GM04504 (cell line): ENCODE data around the gene GTPBP4.

Source experiments
- DNase-seq: peaks from one replicate; pipeline ENCODE4 v3.0.0-alpha.2; 2012; ENCODE audit warnings: low read depth

Gene GTPBP4

DNA sequence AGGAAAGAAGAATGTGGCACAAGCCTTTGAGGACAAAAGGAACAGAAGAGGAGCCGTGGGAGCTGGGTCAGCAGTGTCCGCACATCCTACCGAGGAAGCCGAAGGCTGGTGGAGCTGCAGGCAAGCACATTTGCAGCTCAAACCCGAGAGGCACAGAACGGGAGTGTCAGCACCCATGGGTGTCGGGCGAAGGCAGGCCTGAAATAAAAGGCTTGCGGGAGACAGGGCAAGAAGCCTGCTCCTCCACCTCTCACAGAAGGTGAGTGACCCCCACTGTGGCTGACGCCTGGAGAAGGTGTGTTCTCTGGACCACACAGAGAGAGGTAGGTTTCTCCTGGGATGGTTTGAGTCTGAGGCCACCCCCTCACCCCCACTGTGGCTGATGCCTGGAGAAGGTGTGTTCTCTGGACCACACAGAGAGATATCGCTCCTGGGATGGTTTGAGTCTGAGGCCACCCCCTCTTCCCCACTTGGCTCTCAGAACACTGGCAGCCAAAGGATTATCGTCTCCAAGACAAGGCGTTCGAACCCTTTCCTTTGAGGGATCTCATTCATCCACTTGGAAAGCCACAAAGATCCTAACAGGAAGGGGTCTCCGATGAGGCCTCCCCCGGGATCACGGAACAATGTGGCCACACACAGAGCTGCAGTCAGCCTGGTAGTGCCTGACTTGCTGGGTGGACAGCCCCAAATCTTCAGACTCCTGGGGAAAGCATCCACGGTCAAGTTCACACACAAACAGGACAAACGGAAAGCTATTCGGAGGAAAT, 21.6 kb upstream of the GTPBP4 start:
- DNase-seq = no peak

DNA sequence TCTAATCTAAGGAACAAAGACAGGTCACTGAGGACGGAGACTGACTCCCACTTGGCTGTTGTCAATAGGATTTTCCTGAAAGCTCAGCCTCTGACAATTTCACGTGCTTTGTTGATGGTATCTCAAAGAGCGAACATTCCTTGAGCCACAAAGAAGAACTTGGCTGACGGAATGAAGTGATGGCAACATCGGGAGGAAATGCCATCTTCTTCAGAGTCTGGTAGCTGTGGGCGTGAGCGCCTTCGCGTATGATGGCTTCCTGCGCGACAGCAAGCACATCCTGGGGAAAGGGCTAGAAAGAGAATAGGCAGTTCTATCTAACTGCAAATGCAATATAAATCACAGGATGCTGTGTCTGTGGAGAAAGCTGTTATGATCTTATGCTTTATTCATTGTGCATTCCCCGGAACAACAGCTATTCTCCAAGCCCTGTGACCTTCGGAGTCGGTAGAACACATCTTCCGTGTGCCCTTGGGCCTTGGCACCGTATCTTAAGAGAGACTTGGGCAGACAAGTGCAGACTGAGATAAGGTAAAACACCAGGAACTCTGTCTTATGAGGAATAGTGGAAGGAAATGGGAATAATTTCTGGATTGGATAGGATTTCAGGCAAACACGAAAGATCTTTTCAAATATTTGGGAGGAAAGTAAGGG, 19.6 kb upstream of the GTPBP4 start:
- DNase-seq = no peak

DNA sequence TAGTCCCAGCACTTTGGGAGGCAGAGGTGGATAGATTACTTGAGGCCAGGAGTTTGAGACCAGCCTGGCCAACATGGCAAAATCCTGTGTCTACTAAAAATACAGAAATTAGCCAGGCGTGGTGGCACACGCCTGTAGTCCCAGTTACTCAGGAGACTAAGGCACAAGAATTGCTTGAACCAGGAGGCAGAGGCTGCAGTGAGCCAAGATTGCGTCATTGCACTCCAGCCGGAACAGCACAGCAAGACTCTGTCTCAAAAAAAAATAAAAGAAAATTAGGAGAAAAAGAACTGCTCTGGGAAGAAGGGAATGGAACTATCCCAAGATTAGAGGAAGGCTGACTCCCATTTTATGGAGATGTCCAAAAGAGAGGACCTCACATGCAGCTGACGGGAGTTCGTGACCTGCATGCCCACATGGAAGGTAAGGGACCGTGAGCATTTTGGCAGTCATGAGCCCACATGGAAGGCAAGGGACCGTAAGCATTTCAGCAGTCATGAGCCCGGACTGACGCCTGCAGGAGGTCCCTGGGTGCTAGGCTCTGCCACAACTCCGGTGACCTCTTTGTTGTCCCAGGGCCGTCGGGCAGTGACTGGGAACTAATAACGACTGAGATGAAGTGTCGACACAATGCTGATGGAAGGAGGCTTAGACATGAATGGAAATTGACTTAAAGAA, 18.6 kb upstream of the GTPBP4 start:
- no peak for DNase-seq

- no peak for DNase-seq
Observed at GRCh38 chr10:970311-971149, 17.7 kb upstream of the GTPBP4 start.

DNA sequence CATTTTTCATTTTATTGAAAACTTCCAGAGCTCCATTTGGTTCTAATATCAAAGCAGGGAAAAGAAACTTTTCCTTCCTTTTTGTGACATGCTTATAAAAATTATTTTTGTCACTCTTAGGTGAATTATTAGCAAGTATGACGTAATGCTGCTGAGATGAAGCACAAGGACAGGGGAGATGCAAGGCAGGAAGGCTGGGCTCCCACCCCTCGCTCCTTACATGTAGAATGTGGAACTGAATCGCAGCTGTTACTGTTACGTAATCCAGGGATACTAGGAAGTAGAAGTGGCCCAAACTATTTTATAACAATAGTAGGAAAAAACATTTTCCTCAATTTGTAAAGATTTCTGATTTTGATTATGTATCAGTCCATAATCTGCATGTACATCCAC, 17.1 kb upstream of the GTPBP4 start:
- no peak for DNase-seq

- DNase-seq = no peak
Observed at GRCh38 chr10:971613-972012, 16.6 kb upstream of the GTPBP4 start.

DNA sequence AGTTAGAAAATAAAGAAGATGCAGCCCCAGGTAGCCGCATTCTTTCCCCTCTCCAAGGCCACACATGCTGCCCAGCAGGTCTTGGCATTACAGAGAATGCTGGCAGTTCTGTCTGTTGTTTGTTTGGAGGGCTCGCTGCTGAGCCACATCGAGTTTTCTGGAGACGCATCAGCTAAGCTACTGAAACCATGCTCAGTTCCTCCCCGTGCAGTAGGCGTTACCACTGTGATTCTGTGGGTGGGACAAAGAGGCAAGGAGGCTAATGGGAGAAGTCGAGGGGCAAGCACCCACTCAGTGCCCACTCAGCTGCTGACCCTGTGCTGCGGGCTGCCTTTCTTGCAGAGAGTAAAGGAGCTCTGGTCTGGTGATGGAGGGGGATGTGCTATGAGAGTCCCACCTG, 15.5 kb upstream of the GTPBP4 start:
- no peak for DNase-seq

DNA sequence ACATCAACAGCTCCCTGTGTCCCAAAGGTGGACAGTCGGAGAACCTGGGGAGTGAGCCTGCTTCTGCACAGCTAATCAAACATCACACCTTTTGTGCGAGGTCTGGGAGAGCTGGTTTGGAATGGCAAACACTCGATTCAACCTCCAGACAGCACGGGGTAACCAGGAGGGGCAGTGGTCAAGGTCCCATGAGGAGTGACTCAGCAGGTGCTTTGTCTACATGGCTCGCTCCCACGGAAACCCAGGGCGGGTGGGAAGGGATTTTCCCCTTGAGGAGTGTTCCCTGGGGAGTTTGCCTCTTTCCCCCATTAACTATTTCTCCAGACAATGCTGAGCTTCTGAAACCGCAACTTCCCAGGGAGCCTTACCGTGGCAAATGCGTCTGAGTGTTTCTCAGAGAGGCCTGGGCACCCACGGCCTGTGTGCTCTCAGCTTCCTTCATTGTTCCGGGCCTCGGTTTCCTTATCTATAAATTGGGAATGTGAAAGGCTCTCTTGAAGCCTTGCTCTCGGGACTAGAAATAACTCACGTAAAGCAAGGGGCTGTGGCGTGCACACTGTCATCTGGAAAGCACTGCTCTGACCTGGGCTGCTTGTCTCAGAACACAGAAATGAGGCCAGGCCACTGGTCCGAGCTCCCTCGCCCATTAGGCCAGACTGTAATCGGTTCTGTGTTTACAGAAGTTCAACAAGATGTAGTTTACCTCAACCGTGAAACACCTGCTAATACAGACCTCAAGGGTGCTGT, 14.0 kb upstream of the GTPBP4 start:
- no peak for DNase-seq

DNA sequence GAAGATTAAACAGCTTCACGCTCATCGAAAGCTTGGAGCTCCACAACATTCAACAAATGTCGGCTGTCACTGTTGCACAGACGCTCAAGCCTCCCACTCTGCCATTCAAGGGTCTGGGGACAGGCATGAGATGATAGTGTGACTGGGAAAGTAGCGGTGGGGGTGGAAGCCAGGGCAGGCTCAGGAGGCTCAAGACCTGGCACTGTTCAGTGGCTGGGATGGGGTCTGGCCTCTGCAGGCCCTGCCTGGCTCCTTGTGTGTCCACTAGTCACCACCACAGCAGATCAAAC, 13.5 kb upstream of the GTPBP4 start:
- DNase-seq = no peak

DNA sequence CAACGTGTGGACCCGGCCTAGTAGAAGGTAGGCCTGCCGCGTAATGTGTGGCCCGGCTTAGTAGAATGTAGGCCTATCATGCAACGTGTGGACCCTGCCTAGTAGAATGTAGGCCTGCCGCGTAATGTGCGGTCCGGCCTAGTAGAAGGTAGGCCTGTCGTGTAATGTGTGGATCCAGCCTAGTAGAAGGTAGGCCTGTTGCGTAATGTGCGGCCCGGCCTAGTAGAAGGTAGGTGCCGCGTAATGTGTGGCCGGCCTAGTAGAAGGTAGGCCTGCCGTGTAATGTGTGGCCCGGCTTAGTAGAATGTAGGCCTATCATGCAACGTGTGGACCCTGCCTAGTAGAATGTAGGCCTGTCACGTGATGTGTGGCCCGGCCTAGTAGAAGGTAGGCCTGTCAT, 11.9 kb upstream of the GTPBP4 start:
- DNase-seq = no peak

DNA sequence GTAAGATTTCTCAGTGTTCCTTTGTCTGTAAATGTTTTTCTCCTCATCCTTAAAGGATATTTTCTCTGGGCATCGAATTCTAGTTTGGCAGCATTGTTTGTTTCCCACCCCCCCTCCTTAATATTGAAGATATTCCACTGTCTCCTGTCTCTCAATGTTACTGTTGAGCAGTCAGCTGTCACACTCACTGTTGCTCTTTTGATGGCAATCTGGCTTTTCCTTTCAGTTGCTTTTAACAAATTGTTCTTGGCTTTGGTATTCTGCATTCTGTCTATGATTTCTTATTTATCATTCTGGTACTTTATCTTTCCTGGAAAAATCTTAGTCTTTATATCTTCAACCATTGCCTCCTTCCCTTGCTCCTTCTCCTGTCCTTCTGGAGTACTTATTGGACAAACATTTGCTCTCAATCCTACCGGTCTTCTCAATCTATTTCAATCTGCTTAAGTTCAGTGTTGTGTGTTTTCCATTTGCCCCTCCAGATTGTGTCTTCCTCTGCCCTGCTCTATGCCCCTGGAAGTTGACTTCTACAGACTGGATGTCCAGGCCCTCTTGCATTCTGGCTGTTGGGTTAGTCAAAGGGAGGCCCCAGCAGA, 9.3 kb upstream of the GTPBP4 start:
- no peak for DNase-seq

GRCh38 chr10:980468-981093, 7.7 kb upstream of the GTPBP4 start:
- no peak for DNase-seq

DNA sequence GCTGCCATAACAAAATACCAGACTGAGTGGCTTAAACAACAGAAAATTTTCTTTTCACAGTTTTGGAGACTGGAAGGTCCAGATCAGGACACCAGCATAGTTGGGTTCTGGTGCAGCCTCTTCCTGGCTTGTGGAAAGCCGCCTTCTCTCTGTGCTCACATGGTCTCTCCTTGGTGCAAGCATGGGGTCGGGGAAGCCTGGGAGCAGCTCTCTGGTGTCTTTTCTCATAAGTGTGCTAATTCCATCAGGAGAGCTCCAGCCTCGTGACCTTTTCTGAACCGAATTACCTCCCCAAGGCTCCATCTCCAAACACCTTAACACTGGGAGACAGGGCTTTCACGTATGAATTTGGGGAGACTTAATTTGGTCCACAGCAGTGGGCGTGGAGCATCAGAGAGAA, 4.8 kb upstream of the GTPBP4 start:
- no peak for DNase-seq

GRCh38 chr10:983971-984655, 4.1 kb upstream of the GTPBP4 start:
- no peak for DNase-seq

GRCh38 chr10:985361-985760, 2.9 kb upstream of the GTPBP4 start:
- no peak for DNase-seq

DNA sequence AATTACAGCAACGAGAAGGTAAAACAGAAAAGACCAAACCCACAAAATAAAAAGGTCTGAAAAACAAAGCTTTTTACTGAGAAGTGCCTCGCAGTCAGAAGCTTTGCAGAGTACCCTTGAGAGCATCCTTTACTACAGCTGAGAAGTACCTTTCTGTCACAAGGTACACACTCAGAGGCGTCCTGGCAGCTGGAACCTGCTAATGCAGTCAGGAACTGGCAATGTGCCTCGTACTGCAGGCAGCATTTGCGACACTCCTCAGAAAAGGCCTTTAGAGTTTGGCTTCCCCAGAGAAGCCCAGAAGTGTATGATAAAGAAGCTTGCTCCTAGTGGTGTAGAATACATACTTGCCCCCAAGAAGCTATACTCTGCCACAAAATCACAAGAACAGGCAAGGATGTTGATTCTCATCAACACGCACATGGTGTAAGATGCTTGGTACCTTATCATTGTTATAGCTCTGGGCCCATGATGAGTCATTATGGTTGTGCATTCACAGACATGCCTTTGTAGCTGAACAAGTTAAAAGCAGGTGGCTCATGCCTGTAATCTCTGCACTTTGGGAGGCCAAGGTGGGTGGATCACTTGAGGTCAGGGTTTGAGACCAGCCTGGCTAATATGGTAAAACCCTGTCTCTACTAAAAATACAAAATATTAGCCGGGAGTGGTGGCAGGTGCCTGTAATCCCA, 2.0 kb upstream of the GTPBP4 start:
- DNase-seq = no peak

- DNase-seq = peak; percentile 44
Observed at GRCh38 chr10:986881-987619, 1.2 kb upstream of the GTPBP4 start.

DNA sequence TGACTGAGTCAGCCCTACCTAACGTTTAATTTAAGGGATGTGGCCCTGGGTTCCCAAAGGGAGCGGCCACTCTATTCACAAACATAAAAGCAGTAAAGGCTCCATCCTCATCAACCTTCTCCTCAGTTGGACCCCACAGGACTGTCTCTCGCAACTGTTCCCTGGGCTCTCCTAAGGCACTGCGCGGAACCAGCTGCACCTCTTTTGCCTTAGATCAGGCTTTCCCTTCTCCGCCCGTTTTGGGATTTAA, 689 bp upstream of the GTPBP4 start:
- no peak for DNase-seq
